GM13977 (cell line): ENCODE measurements around the gene KLHL40.

Source experiments
- DNase-seq: peaks from one replicate; pipeline ENCODE4 v3.0.0; 2012; ENCODE audit warnings: low spot score
- in situ Hi-C: fragments of 300-500 bp; cut with MboI; formaldehyde crosslinking; loops from one replicate; pipeline ENCODE4 v1.12.0; 2022; ENCODE audit warnings: low sequenced_read_pairs, low pct_unique_long_range_greater_than_20kb, mixed read lengths, inconsistent platforms; ENCODE audit not compliant: unreplicated experiment
- TF ChIP-seq, protein P1 (sequence below): IDR thresholded peaks from 2 replicates; pipeline ENCODE4 v1.5.1; 2012; ENCODE audit warnings: mild to moderate bottlenecking, control low read depth; ENCODE audit not compliant: insufficient read depth; ENCODE audit errors: extremely low read depth, missing control alignments

KLHL40 gene

GRCh38 chr3:42736081-42736480 lies 50.7 kb downstream of the KLHL40 start:
- in situ Hi-C loops: no loop called here
- DNase-seq: no peak
- TF ChIP-seq, protein P1, sequence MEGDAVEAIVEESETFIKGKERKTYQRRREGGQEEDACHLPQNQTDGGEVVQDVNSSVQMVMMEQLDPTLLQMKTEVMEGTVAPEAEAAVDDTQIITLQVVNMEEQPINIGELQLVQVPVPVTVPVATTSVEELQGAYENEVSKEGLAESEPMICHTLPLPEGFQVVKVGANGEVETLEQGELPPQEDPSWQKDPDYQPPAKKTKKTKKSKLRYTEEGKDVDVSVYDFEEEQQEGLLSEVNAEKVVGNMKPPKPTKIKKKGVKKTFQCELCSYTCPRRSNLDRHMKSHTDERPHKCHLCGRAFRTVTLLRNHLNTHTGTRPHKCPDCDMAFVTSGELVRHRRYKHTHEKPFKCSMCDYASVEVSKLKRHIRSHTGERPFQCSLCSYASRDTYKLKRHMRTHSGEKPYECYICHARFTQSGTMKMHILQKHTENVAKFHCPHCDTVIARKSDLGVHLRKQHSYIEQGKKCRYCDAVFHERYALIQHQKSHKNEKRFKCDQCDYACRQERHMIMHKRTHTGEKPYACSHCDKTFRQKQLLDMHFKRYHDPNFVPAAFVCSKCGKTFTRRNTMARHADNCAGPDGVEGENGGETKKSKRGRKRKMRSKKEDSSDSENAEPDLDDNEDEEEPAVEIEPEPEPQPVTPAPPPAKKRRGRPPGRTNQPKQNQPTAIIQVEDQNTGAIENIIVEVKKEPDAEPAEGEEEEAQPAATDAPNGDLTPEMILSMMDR: no peak

DNA sequence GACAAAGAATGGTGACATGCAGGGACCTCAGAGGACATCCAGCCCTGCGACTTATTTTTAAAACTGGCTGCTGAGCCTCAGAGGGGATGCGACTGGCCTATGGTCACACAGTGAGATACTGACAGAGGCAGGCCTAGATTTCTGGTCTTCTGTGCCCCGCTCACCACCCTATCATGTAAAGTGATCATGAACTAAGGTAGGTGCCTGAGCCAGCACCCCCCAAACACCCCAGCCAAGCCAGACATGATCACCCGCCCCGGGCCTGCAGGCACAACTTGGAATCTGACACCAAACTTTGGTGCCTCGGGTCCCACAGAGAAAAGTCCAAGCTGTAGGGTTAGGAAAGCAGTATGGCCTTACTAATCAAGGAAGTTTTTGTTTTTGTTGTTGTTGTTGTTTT lies 51.2 kb downstream of the KLHL40 start:
- TF ChIP-seq, protein P1: no peak
- in situ Hi-C loops: no loop called here
- DNase-seq: no peak

DNA sequence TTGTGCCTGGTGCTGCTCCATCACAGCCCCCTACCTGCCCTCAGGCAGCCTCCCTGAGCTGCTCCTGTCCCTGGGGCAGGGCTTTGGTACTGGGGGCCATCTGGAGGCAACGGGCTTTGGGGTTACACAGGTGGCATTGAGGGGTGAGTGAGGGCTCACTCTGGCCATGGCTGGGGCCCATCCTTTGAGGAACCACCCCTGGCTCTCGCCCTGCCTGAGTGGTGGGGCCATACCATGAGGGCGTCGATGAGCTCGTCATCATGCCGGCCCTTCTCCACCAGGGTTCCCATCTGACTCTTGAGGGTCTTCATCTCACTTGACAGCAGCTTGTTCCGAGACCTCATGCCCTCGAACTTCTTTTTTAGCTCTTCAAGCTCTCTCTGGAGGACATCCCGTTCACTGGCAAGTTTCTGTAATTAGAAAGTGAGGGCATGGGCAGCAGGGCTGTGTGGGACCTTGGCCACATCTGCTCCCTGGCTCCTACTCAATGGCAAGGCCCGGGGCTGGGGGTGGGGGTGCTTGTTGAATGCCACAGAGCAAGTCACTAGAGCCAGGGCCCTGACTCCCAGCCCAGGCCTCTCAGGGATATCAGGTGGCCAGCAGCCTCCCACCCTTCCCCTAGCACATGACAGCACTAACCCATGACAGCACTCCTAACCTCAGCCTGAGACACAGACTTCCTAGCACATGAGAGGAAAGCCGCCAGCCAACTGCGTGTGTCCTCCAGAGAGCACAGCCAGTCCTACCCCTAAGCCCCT lies 54.2 kb downstream of the KLHL40 start:
- TF ChIP-seq, protein P1: no peak
- in situ Hi-C loops: no loop called here
- no peak for DNase-seq

- in situ Hi-C loops: no loop called here
- DNase-seq: no peak
- TF ChIP-seq, protein P1: no peak
Observed at GRCh38 chr3:42741796-42742195, 56.5 kb downstream of the KLHL40 start.
